ENCODE measurements around the gene NAGA.

- no peak for TF ChIP-seq POLR2A (IDR thresholded peaks at IDR 0.05)
- TF ChIP-seq, protein P1, sequence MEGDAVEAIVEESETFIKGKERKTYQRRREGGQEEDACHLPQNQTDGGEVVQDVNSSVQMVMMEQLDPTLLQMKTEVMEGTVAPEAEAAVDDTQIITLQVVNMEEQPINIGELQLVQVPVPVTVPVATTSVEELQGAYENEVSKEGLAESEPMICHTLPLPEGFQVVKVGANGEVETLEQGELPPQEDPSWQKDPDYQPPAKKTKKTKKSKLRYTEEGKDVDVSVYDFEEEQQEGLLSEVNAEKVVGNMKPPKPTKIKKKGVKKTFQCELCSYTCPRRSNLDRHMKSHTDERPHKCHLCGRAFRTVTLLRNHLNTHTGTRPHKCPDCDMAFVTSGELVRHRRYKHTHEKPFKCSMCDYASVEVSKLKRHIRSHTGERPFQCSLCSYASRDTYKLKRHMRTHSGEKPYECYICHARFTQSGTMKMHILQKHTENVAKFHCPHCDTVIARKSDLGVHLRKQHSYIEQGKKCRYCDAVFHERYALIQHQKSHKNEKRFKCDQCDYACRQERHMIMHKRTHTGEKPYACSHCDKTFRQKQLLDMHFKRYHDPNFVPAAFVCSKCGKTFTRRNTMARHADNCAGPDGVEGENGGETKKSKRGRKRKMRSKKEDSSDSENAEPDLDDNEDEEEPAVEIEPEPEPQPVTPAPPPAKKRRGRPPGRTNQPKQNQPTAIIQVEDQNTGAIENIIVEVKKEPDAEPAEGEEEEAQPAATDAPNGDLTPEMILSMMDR (IDR thresholded peaks at IDR 0.05), result no peak
Measured at GRCh38 chr22:42062506-42063170, 8.0 kb downstream of the NAGA start.

Measured in adrenal gland (tissue), 5 donors.